HTR-8/SVneo (cell line): ENCODE measurements around the gene ZDHHC19.
"Not testable (repeated sequence)": the region's sequence is repeated elsewhere in the genome, so short reads cannot be mapped to it uniquely, and the experiment has no call there.

Source experiments
- DNase-seq: peaks from one replicate; pipeline ENCODE4 v3.0.0; 2011; ENCODE audit warnings: low spot score, mixed read lengths; ENCODE audit not compliant: insufficient read length
- FAIRE-seq: peaks from 2 replicates; lab custom pipeline; 2011; peaks lifted over from hg19 to GRCh38; lab: Jason Lieb, UNC

Gene ZDHHC19

DNA sequence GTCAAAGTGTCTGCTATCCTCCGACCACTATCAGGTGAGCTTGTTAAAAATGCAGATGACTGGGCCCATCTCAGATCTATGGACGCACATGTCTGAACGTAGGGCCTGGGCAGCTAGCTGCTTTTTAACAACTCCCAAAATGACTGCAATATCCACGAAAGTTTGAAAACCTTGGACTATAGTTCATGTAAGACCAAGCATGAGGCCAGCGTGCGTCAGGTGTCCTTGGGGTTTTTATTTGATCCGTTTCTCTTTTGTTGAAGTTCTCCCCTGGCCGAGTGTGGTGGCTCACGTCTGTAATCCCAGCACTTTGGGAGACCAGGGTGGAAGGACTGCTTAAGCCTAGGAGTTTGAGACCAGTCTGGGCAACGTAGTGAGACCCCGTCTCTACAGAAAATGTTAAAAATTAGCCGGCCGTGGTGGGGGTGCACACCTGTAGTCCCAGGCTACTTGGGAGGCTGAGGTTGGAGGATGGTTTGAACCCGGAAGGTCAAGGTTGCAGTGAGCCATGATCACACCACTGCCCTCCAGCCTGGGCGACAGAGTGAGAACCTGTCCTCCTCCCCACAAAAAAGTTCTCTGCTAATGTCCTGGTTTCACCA, 14.7 kb upstream of the ZDHHC19 start:
- no peak for FAIRE-seq
- no peak for DNase-seq

DNA sequence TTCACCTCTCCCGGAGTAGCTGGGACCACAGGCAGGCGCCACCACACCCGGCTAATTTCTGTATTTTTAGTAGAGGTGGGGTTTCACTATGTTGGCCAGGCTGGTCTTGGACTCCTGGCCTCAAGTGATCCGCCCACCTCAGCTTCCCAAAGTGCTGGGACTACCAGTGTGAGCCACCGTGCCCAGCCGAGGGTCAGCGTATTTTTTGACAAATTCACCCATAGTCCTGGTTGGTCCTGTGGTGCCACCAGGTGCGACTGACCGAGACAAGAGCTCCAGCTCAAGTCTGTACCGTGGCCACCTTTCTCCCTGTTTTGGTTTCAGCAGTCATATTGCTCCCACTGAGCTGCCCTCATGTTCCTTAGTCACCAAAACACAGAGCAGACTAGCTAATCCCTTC, 13.9 kb upstream of the ZDHHC19 start:
- DNase-seq (no peak), FAIRE-seq (no peak)

DNA sequence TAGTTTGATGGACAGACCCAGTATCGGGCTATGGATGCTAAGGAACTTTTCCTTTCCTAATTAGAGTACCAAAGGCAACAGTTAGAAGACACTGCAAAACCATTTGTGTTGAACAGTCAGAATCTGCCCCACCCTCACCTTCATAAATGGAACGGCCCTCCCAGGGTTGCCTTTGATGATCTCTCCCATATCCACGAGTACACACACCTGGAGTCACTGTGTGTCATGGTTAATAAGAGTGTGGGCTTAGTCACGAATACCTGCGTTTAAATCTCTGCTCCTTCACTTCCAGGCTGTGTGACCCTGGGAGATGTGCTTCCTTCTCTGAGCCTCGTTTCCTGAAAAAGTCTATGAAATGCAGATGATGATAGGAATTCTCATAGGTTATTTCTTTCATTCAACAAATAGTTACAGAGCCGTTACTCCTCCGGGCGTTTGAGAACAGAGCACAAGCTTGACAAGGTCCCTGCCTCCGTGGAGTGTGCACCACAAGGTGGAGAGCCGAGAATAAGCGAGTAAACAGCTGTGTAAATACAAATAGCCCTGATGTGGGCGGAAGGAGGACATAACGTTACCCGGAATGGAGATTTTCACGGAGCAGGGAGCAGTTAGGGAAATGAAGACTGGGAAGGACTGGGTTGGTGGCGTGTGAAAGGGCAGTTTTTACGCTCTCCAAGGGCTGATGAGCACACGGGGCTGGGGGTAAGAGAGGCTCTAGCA, 11.8 kb upstream of the ZDHHC19 start:
- DNase-seq = no peak
- FAIRE-seq = no peak

DNA sequence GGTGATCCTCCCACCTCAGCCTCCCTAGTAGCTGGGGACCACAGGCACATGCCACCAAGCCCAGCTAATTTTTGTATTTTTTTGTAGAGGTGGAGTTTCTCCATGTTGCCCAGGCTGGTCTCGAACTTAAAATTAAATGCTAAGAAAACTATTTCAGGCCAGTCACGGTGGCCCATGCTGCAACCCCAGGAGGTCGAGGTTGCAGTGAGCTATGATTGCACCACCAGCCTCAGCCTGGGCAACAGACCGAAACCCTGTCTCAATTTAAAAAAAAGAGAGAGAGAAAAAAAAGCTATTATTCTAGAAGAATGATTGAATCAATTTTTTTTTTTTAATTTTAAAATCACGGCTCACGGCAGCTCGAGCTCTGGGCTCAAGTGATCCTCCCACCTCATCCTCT, 9.8 kb upstream of the ZDHHC19 start:
- no peak for FAIRE-seq
- DNase-seq = no peak

- FAIRE-seq = no peak
- DNase-seq = no peak
These were observed 9.4 kb upstream of the ZDHHC19 start for GRCh38 chr3:196220587-196220986.

DNA sequence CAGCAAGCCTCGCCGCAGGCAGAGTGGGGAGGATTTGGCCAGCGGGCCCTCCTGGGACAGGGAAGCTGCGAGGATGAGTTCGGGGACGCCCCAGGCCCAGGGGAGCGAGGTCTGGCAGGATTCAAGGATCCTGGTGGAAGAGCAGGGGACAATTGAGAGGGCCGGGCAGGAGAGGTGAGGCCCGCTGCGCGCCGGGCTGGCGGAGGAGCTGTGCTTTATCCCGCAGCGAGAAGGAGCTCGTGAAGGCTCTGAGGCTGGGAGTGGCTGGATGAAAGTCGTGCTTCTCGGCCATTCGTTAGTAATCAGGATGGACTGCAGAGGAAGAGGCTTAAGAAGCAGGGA, 8.7 kb upstream of the ZDHHC19 start:
- FAIRE-seq (no peak), DNase-seq (no peak)

DNA sequence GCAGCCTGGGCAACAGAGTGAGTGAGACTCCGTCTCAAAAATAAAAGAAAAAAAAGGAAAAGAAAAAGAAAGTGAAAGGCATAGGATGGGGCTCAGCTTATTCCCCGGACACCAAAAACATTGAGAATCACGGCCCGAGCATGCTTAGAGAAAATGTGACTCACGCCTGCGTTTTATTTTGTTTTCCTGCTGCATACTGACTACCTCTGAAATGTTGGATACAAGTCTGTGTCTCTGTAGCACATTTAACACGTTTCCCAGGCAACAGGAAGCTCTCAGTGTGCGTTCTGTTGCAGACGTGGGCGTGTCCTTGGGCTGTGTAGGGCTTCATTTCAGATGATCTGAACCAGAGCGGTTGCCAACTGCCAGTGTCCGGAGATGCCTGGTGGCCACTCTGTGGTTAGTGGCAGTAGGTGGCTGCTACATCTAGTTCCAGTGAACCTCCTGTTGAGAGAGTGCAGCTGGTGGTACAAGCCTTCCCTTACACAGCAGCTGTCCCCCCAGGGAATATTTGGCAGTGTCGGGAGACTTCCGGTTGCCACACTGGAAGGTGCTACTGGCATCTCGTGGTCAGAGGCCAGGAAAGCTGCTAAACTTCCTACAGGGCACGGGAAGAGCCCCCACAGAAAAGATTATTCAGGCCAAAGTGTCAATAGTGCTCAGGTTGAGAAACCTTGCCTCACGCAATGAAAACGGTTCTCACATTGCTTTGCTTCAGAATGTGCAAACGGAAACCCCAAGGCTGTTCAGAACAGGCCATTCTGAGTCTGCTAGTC, 8.2 kb upstream of the ZDHHC19 start:
- FAIRE-seq (peak; percentile 63), DNase-seq (peak; percentile 49)

DNA sequence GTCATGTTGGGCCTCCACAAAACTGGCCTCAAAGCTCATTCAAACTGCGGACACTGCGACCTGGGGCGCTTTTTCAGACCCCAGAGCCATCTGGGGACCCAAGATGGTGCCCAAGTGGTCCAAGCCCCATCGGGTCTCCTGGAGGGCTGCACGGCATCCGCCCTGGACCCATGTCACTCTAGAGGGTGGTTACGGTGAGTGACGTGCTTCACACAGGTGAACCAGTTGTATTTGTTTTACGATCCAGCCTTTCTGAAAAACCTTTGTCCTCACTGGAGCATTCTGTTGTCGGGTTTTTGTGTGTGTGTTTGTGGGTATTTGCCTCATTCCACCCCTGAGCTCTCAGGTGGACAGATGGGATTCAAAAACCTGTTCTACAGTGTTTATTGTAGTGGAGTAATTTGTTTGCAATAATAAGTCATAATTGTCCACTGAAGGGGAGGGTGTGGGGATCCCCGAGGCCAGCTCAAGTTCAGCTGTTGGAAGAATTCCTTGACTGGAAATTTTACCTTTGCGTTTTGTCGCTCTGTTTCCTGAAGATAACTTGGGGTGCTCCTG, 7.0 kb upstream of the ZDHHC19 start:
- DNase-seq = no peak
- no peak for FAIRE-seq

DNA sequence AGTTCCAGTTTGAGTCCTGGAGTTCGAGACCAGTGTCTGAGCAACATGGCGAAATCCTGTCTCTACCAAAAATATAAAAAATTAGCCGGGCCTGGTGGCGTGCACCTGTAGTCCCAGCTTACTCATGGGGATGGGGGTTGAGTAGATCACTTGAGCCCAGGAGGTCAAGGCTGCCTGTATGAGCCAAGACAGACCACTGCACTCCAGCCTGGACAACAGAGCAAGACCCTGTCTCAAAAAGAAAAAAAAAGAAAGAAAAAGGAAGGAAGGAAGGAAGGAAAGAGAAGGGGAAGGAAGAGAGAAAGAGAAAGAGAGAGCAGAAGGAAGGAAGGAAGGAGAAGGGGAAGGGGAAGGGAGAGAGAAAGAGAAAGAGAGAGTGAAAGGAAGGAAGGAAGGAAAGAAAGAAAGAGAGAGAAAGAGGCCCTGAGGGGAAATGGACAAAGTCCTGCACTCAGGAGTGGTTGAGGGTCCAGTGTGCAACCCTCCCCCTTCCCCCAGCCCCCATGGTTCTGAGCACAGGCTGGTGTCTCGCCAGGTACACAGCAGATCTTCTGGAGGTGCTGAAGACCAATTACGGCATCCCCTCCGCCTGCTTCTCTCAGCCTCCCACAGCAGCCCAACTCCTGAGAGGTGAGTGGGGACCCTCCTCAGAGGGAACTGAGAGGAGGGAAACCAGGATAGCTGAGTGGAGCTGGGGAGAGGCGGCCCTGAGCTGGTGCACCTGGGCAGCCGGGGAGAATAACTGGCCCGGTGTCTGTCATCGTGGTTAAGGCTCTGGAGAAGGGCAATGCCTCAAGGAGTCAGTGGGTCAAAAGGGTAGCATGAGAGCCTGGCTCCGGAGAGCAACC, 6.3 kb upstream of the ZDHHC19 start:
- FAIRE-seq (no peak), DNase-seq (no peak)

GRCh38 chr3:196216681-196217211, 5.5 kb upstream of the ZDHHC19 start:
- DNase-seq (no peak), FAIRE-seq (no peak)

DNA sequence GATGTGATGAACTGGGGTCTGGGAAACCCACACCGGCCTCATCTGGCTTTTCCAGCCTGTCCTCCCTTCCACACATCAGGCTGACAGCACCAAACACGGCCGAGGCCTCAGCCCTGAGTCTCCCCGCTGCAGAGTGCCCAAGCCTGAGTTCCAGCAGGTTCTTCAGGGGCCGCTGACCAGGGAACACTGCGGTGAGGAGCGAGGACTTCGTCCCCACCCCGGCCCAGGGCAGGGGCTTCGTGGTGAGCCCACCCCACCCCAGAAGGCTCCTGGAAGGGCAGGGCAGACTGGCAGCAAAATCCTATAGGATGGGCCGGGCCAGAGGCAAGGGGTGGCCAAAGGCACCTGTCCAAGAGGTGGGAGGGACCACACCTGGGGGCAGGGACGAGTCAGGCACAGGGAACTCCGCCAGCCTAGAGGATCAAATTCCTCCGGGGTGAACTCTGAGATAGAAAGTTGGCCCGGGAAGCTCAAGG, 4.9 kb upstream of the ZDHHC19 start, which contains the start of gene SLC51A:
SLC51A (plus strand) TSS at position 446 of the 476 bp plus-strand sequence. CDS start 179 bp downstream, outside the sequence.
- DNase-seq = no peak
- no peak for FAIRE-seq

DNA sequence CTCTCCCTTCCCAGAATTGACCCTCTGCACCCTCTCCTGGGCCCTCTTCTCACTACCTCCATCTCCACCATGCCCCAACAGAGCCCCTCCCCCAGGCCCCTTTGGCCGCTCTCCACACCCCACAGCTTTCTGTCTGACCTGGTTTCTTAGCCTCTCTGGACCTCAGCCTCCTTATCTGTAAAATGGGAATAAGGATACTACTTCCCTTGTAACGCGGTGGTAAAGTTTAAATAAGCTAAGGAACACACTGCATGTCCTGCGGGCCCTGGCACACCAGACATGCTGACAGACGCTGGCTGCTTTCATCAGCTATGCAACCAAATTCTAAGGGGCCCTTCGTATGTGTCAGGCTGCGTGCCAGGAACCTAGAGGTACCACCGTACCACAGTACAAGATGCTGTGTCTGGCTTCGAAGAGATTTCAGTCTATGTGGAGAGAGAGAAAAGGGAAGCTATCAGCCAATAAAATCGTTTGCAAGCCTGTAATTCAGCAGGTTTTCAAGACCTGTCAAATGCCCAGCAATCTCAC, 4.4 kb upstream of the ZDHHC19 start:
- DNase-seq (no peak), FAIRE-seq (no peak)

GRCh38 chr3:196214783-196215441, 3.7 kb upstream of the ZDHHC19 start:
- DNase-seq (no peak), FAIRE-seq (no peak)

DNA sequence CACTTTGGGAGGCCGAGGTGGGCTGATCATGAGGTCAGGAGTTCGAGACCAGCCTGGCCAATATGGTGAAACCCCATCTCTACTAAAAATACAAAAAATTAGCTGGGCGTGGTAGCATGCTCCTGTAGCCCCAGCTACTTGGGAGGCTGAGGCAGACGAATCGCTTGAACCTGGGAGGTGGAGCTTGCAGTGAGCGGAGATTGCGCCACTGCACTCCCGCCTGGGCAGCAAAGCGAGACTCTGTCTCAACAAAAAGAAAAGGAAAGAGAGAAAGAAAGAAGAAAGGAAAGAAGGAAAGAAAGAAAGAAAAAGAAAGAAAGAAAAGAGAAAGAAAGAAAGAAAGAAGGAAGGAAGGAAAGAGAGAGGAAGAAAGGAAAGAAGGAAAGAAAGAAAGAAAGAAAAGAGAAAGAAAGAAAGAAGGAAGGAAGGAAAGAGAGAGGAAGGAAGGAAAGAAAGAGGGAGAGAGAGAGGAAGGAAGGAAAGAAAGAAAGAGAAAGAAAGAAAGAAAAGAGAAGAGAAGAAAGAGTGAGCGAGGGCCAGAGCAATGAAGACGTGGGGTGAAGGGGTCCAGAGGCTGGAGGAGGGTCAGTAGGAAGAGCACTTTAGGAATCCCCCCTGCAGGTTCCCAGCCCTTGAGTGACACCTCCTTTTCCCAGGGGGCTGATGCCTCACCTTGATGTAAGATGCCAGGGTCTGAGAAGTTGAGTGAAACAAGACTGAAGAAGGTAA, 1.1 kb downstream of the ZDHHC19 start:
- FAIRE-seq, DNase-seq: not testable (repeated sequence)

DNA sequence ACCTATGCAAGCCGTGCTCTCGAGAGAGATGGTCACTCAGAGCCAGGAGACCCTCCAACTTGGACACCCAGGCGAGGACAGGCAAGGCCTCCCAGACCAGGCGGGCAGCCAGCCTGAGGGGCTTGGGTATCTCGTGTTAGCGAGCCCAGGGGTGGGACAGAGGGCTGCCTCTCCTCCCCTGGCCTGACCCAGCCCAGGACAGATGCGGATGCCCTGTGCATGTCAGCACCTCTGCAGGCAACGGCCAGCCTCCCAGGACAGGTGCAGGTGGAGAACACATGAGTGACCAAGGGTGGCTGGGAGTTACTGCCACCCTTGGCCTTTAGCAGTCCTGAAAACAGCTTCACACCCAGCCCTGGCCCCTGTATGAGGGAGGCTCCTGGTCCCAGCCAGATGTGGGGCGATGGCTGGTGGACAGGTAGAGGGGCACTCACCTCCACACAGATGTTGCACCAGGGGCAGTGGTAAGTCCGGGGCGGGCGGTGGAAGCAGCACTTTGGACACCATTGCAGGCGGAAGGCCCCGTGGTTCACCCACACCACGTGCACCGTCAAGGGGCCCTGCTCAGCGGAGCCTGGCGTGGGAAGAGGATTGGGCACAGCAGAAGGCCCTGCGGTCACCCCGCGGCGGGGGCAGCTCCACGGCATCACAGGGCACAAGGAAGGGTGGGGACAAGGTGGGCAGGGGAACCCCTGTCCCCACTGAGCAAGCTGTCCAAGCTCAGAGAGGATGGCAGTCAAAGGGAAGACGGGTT, 2.1 kb downstream of the ZDHHC19 start:
- no peak for FAIRE-seq

DNA sequence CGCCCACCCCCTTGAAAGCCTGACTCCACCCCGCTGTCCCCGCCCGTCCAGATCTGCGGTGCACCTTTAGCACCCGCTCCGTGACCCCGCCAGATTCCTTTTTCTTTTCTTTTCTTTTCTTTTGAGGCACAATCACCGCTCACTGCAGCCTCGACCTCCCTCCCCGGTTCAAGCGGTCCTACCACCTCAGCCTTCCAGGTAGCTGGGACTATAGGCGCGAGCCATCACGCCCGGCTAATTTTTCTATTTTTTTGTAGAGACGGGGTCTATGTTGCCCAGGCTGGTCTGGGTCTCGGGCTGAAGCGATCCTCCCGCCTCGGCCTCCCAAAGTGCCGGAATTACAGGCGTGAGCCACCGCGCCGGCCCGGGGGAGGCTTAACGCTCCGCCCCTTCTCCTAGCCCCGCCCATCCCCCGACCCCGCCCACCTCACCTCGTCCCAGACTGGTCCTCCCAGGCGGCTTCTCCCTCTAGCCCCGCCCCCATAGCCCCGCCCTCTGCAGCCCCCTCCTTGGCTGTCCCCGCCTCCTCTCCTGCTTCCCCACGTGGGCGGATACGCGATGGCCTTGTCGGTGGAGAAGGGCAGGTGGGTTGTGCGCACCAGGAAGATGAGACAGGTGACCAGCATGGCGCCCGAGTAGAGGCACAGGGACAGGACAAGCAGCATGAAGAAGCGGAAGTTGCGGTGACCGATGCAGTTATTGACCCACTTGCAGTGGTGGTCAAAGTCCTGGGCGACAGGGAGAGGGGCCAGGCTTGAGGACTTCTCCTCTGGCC, 3.2 kb downstream of the ZDHHC19 start:
- peak; percentile 49 for DNase-seq
- FAIRE-seq = no peak

More for the DNA sequence above, 2.1 kb downstream of the ZDHHC19 start:
- DNase-seq = no peak
